Measurements from ENCODE around the gene NCBP2L.

Gene NCBP2L

DNA sequence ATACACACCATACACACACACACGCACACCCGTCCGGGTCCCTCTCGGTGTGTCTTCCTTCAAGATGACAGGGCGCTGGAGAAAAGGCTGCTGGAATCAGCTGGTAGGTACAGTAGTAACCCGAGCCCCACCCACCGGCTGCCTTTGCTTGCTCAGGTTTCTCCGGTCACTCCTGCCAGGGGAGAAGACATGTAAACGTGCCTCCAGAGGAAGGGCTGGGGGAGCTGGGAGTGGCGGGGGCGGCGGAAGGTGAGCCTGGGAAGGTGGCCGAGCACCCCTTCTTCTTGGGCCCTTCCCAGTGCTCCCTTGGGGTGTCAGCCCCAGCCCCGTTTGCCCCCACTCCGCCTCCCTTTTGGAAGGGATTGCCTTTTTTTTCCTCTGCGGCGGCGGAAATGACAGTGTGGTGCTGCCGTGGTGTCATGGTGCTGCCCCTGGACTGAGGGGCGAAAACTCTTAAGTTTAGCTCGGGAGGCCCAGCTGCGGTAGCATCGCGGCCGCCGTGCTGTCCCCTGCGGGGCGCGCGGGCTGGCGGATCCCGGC lies 48.2 kb downstream of the NCBP2L start, which contains the start of gene MID2:
Gene MID2 (plus strand): TSS at position 169 of the 540 bp plus-strand sequence. CDS start 561 bp downstream, outside the sequence.
- Histone ChIP-seq H3K79me2 (ENCODE audit: control insufficient read depth, low read length) (no peaks in the 10 kb centered on the region), H3K36me3 (ENCODE audit: control insufficient read depth, low read length) (no peaks in the 10 kb centered on the region), H3K9me2 (replicated peaks; ENCODE audit: control insufficient read depth, low read length) (no peaks in the 10 kb centered on the region), H3F3A (ENCODE audit: control insufficient read depth, insufficient read depth) (no peaks in the 10 kb centered on the region), H3K4me2 (ENCODE audit: low read length) (peak within 1 kb of the TSS; percentile 21; the same call in 1 of the 2 replicates), H3K4me1 (ENCODE audit: control insufficient read depth, low read length) (no peaks in the 10 kb centered on the region), H3K27ac (ENCODE audit: low read depth, low read length) (no peak within 1 kb of the TSS), H3K9me3 (ENCODE audit: control insufficient read depth, insufficient read depth, low read length) (no peaks in the 10 kb centered on the region), H3K4me3 (ENCODE audit: low read length) (no peak within 1 kb of the TSS), H4K20me1 (ENCODE audit: control insufficient read depth, insufficient read depth, low read depth, low read length) (no peaks in the 10 kb centered on the region), H3K27me3 (ENCODE audit: control insufficient read depth, low read length) (peaks cover 22% of the 10 kb centered on the region)
- TF ChIP-seq, protein P1, sequence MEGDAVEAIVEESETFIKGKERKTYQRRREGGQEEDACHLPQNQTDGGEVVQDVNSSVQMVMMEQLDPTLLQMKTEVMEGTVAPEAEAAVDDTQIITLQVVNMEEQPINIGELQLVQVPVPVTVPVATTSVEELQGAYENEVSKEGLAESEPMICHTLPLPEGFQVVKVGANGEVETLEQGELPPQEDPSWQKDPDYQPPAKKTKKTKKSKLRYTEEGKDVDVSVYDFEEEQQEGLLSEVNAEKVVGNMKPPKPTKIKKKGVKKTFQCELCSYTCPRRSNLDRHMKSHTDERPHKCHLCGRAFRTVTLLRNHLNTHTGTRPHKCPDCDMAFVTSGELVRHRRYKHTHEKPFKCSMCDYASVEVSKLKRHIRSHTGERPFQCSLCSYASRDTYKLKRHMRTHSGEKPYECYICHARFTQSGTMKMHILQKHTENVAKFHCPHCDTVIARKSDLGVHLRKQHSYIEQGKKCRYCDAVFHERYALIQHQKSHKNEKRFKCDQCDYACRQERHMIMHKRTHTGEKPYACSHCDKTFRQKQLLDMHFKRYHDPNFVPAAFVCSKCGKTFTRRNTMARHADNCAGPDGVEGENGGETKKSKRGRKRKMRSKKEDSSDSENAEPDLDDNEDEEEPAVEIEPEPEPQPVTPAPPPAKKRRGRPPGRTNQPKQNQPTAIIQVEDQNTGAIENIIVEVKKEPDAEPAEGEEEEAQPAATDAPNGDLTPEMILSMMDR (IDR thresholded peaks at IDR 0.05; ENCODE audit: low read depth, low read length, poor library complexity, severe bottlenecking), result no peak
- TF ChIP-seq EZH2phosphoT487 (IDR thresholded peaks at IDR 0.05; ENCODE audit: borderline replicate concordance, low read length), result no peak

DNA sequence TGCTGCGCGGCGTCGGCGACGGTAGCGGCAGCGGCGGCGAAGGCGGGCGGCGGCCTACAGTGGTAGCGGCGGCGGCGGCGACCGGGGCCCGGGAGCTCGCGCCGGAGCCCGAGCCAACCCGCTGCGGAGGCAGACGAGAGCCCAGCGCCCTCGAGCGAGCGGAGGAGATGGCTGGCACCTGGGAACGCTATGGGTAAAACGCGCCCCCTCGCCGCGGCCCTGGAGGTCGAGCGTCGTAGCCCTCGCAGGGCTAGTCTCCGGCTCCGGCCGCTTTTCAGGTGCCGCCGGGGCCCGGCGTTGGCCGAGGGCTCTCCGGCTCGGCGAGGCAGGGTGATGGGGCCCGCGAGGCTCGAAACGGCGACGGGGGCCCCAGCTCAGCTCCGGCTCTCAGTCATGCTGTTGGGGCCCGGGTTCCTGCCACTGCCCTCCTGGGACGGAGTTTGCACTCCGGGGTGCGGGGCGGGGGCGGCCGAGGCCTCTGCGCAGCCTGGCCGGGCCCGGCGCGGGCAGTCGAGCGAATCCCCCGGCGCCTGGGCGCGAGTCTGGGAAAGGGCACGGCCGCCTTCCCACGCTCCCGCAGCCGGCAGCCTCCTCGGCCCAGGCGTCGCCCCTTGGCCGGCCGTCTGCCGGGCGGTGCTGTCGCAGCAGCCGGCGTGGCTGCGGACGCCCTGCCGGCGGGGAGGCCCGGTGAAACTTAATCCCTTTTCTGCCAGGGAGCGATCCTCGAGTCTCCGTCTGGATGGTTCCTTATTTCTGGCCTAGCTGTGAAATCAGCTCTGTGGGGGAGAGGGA lies 48.9 kb downstream of the NCBP2L start:
- Histone ChIP-seq H3F3A (ENCODE audit: control insufficient read depth, insufficient read depth) (no peaks in the 10 kb centered on the region), H3K79me2 (ENCODE audit: control insufficient read depth, low read length) (no peaks in the 10 kb centered on the region), H3K9me2 (replicated peaks; ENCODE audit: control insufficient read depth, low read length) (no peaks in the 10 kb centered on the region), H3K4me3 (ENCODE audit: low read length) (no peak overlapping the region), H4K20me1 (ENCODE audit: control insufficient read depth, insufficient read depth, low read depth, low read length) (no peaks in the 10 kb centered on the region), H3K4me1 (ENCODE audit: control insufficient read depth, low read length) (no peaks in the 10 kb centered on the region), H3K27me3 (ENCODE audit: control insufficient read depth, low read length) (peaks cover 22% of the 10 kb centered on the region), H3K4me2 (ENCODE audit: low read length) (peak overlapping the region; percentile 21; the same call in 1 of the 2 replicates), H3K9me3 (ENCODE audit: control insufficient read depth, insufficient read depth, low read length) (no peaks in the 10 kb centered on the region), H3K36me3 (ENCODE audit: control insufficient read depth, low read length) (no peaks in the 10 kb centered on the region), H3K27ac (ENCODE audit: low read depth, low read length) (no peak overlapping the region)
- TF ChIP-seq, protein P1 (IDR thresholded peaks at IDR 0.05; ENCODE audit: low read depth, low read length, poor library complexity, severe bottlenecking), result no peak
- no peak; the same call in 1 of the 2 replicates for TF ChIP-seq EZH2phosphoT487 (IDR thresholded peaks at IDR 0.05; ENCODE audit: borderline replicate concordance, low read length)

DNA sequence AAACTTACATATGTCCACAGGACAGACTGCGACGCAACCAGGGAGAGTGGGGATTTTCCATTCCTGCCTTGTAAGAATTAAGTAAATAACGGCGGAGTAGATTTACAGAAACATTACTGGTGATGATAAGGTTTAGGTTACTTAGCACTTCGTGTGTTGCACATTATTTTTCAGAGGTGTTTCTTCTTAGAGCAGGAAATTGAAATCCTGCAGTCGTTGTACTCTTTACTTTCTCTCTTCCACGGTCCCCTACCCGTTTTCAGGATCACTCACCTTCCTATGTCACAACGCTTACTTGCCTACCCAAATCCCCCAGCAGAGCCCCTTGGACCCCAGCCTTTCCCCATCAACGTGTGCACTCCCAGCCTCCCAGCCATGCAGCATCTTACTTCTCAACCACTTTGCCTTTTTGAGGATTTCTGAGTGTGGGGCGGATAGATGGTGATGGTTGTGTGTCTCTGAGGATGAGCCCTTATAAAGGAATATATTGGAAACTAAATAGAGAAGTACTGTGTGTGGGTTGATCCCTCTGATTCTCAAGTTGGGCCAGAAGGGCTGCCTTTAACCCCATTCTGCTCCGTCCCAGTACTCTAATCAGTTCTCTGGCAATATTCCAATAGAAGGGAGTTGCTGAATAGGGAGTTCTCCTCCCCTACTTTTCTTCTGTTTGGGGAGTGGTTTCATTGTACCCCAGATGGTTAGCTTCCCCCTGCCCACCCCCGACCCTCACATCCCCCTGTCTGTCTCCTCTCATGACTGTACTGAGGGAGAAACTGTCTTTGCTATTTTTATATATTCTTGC lies 49.7 kb downstream of the NCBP2L start:
- no peak for TF ChIP-seq EZH2phosphoT487 (IDR thresholded peaks at IDR 0.05; ENCODE audit: borderline replicate concordance, low read length)
- TF ChIP-seq, protein P1 (IDR thresholded peaks at IDR 0.05; ENCODE audit: low read depth, low read length, poor library complexity, severe bottlenecking), result no peak
- H3K9me3 ChIP-seq (ENCODE audit: control insufficient read depth, insufficient read depth, low read length), result no peaks in the 10 kb centered on the region
- H3F3A ChIP-seq (ENCODE audit: control insufficient read depth, insufficient read depth), result no peaks in the 10 kb centered on the region
- H3K4me1 ChIP-seq (ENCODE audit: control insufficient read depth, low read length), result no peaks in the 10 kb centered on the region
- no peak overlapping the region for H3K27ac ChIP-seq (ENCODE audit: low read depth, low read length)
- peaks cover 22% of the 10 kb centered on the region for H3K27me3 ChIP-seq (ENCODE audit: control insufficient read depth, low read length)
- no peaks in the 10 kb centered on the region for H3K79me2 ChIP-seq (ENCODE audit: control insufficient read depth, low read length)
- no peaks in the 10 kb centered on the region for H3K36me3 ChIP-seq (ENCODE audit: control insufficient read depth, low read length)
- no peak overlapping the region for H3K4me2 ChIP-seq (ENCODE audit: low read length)
- no peak overlapping the region for H3K4me3 ChIP-seq (ENCODE audit: low read length)
- no peaks in the 10 kb centered on the region for H3K9me2 ChIP-seq (replicated peaks; ENCODE audit: control insufficient read depth, low read length)
- H4K20me1 ChIP-seq (ENCODE audit: control insufficient read depth, insufficient read depth, low read depth, low read length), result no peaks in the 10 kb centered on the region
